B cell (primary cell): ENCODE results near the gene DACH1. TPM values are rescaled to one million over a fixed set of nuclear protein-coding genes. Genes with fewer than 3 reads are reported as not detected.

ENCODE experiments used
- ATAC-seq: fragments of 200-7000 bp; cut with Tn5 transposase; one replicate; pipeline ENCODE4 v1.10.0; 2021; ENCODE audit warnings: low read depth, mild to moderate bottlenecking, moderate number of reproducible peaks, moderate library complexity
- CTCF ChIA-PET: fragments of 350-600 bp; sonication (Branson Sonifier 250); formaldehyde crosslinking; loops from one replicate; lab custom pipeline; 2021; ENCODE audit warnings: antibody characterized with exemption, inconsistent platforms; lab: Charles Lee
- POLR2A ChIA-PET: fragments of 350-600 bp; sonication (Branson Sonifier 250); formaldehyde crosslinking; loops from one replicate; lab custom pipeline; 2021; ENCODE audit warnings: antibody characterized with exemption; lab: Charles Lee
- DNase-seq: peaks from one replicate; pipeline ENCODE4 v3.0.0; 2013
- H2AFZ ChIP-seq: 2 replicates; pipeline ENCODE4 v1.6.1; 2012; ENCODE audit warnings: mild to moderate bottlenecking, low read depth, low read length; ENCODE audit not compliant: insufficient read depth, poor library complexity, severe bottlenecking
- H3K27ac ChIP-seq, 2 donors: 1 replicate in 1 of 2; 2 replicates in 1 of 2; pipeline ENCODE4 v1.5.1; 2012 to 2013; ENCODE audit warnings: low read length in 2 of 2, mild to moderate bottlenecking in 2 of 2, moderate library complexity in 1 of 2
- H3K27me3 ChIP-seq, 4 experiments: fragments of 200-600 bp in 1 of 4; sonication (generic) in 1 of 4; replicated peaks in 1 of 4; 1 replicate in 2 of 4; 2 replicates in 2 of 4; pipeline versions ENCODE4 v1.6.1 to v1.7.0; 2013 to 2016; ENCODE audit warnings: low read length in 3 of 4, mild to moderate bottlenecking in 2 of 4, mixed read lengths in 1 of 4, moderate library complexity in 1 of 4; ENCODE audit not compliant: insufficient read depth in 4 of 4, control insufficient read depth in 3 of 4; ENCODE audit errors: control extremely low read depth in 1 of 4
- H3K36me3 ChIP-seq, 2 experiments: replicated peaks in 1 of 2; 1 replicate in 1 of 2; 2 replicates in 1 of 2; pipeline versions ENCODE4 v1.6.1 to v1.7.1; 2013; ENCODE audit warnings: low read length in 1 of 2; ENCODE audit not compliant: insufficient read depth in 2 of 2, control insufficient read depth in 1 of 2; ENCODE audit errors: control extremely low read depth in 1 of 2, extremely low read depth in 1 of 2
- H3K4me1 ChIP-seq, 2 donors: fragments of 200-600 bp in 1 of 2; sonication (generic) in 1 of 2; 1 replicate in 1 of 2; 2 replicates in 1 of 2; pipeline versions ENCODE4 v1.5.1 to v1.6.1; 2013 to 2017; ENCODE audit warnings: low read length in 2 of 2; ENCODE audit not compliant: control insufficient read depth in 2 of 2, insufficient read depth in 2 of 2
- H3K4me2 ChIP-seq: replicated peaks from 2 replicates; pipeline ENCODE3; 2012; ENCODE audit warnings: mild to moderate bottlenecking, low read depth, low read length; ENCODE audit not compliant: poor library complexity, severe bottlenecking
- H3K4me3 ChIP-seq, 5 experiments: fragments of 200-600 bp in 1 of 5; sonication (generic) in 1 of 5; 1 replicate in 3 of 5; 2 replicates in 2 of 5; pipeline versions ENCODE4 v1.5.1 to v1.7.0; 2011 to 2016; ENCODE audit warnings: low read length in 4 of 5, mild to moderate bottlenecking in 4 of 5, low read depth in 2 of 5, control low read depth in 1 of 5, moderate library complexity in 1 of 5; ENCODE audit not compliant: insufficient read depth in 1 of 5; ENCODE audit errors: control extremely low read depth in 1 of 5, extremely low read depth in 1 of 5
- H3K79me2 ChIP-seq: fragments of 200-600 bp; sonication (generic); one replicate; pipeline ENCODE4 v1.6.0; 2016; ENCODE audit warnings: low read length; ENCODE audit not compliant: control insufficient read depth, insufficient read depth
- H3K9ac ChIP-seq: fragments of 200-600 bp; sonication (generic); 2 replicates; pipeline ENCODE4 v1.6.1; 2017; ENCODE audit warnings: mild to moderate bottlenecking, low read length, moderate library complexity
- H3K9me3 ChIP-seq, 3 donors: one replicate each; pipeline versions ENCODE4 v1.6.1 to v1.7.1; 2013; ENCODE audit warnings: low read length in 2 of 3; ENCODE audit not compliant: control insufficient read depth in 2 of 3, insufficient read depth in 1 of 3; ENCODE audit errors: control extremely low read depth in 1 of 3
- H4K20me1 ChIP-seq: 2 replicates; pipeline ENCODE4 v1.6.0; 2012; ENCODE audit warnings: mild to moderate bottlenecking, low read length; ENCODE audit not compliant: insufficient read depth, control insufficient read depth, poor library complexity, severe bottlenecking
- H3K27ac Mint-ChIP-seq: one replicate; pipeline ENCODE4 v1.8.0; 2021; ENCODE audit warnings: mixed read lengths
- H3K27me3 Mint-ChIP-seq: one replicate; pipeline ENCODE4 v1.8.0; 2021; ENCODE audit warnings: mixed read lengths
- H3K4me1 Mint-ChIP-seq: one replicate; pipeline ENCODE4 v1.8.0; 2021; ENCODE audit warnings: mixed read lengths
- H3K4me3 Mint-ChIP-seq: one replicate; pipeline ENCODE4 v1.8.0; 2021; ENCODE audit warnings: mixed read lengths
- H3K9me3 Mint-ChIP-seq: one replicate; pipeline ENCODE4 v1.8.0; 2022; ENCODE audit warnings: mixed read lengths; ENCODE audit not compliant: insufficient read depth
- EZH2 ChIP-seq: IDR thresholded peaks from 2 replicates; pipeline ENCODE4 v1.6.1; 2012; ENCODE audit warnings: borderline replicate concordance, low read depth, mild to moderate bottlenecking, moderate library complexity, low read length; ENCODE audit not compliant: insufficient read depth, poor library complexity, severe bottlenecking
- WGBS: methylation state at CpG from one replicate; pipeline ENCODE4 v1.1.5; 2013; ENCODE audit warnings: missing lambda C conversion rate; ENCODE audit not compliant: insufficient coverage; 5-methylcytosine and 5-hydroxymethylcytosine counted together
- intact Hi-C: fragments of 100-400 bp; cut with micrococcal nuclease; formaldehyde crosslinking; loops from one replicate; pipeline ENCODE4 v1.10.0; 2022
- polyA plus RNA-seq: library from polyadenylated mRNA; depleted of rRNA; stranded (reverse); fragments of >200 nt; gene quantifications from 2 replicates; pipeline ENCODE4 v1.2.3, GENCODE V29; 2012
- total RNA-seq, 2 donors: library from RNA; stranded (reverse); fragments of 120-200 nt in 1 of 2; gene quantifications; 1 replicate in 1 of 2; 2 replicates in 1 of 2; pipeline versions ENCODE4 v1.2.3 to v1.2.4, GENCODE V29; 2013 to 2022
- TF ChIP-seq, protein P1 (sequence below): fragments of 200-600 bp; IDR thresholded peaks from one replicate; pipeline ENCODE4 v1.8.0; 2022; ENCODE audit warnings: antibody characterized with exemption, mild to moderate bottlenecking

Gene DACH1
- total and polyA plus RNA-seq, 2 donors (not counting 1 experiment from before 2014, with no cell fraction given) = not detected

DNA sequence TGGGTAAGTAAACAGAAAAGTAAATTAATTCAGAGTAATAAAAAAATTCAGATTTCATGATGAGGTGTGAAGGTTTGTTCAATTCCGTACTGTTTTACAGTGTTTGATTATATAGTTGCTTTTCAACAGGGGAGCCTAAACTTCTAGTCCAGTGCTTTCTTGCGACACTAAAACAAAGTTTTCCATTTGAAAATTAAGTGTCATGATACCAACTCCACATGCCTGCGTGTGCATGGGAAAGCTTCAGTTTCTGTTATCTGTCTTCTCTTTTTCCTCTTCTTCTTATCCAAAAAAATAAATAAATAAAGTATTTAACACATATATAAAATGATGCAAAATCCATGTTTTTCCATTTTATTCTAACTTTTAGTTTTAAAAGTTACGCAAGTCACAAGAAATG, 165.3 kb downstream of the DACH1 start:
- no peak for ATAC-seq
- Mint-ChIP-seq H3K27me3 (no peaks in the 10 kb centered on the region), H3K27ac (no peak overlapping the region), H3K4me1 (no peaks in the 10 kb centered on the region), H3K9me3 (no peaks in the 10 kb centered on the region), H3K4me3 (no peak overlapping the region)
- no CpG with 5 or more reads among the region's 4 CpGs for WGBS
- H4K20me1 ChIP-seq = no peaks in the 10 kb centered on the region
- no peak overlapping the region for H3K9ac ChIP-seq
- intact Hi-C loops = no loop called here
- no peaks in the 10 kb centered on the region for H3K9me3 ChIP-seq
- no peak for DNase-seq
- H3K27ac ChIP-seq = no peak overlapping the region
- no peak overlapping the region for H2AFZ ChIP-seq
- ChIA-PET CTCF (no interaction called here), POLR2A (no interaction called here)
- H3K36me3 ChIP-seq = no peaks in the 10 kb centered on the region
- H3K27me3 ChIP-seq = no peaks in the 10 kb centered on the region
- H3K4me1 ChIP-seq = no peaks in the 10 kb centered on the region
- no peak overlapping the region for H3K4me3 ChIP-seq
- no peaks in the 10 kb centered on the region for H3K79me2 ChIP-seq
- H3K4me2 ChIP-seq = no peak overlapping the region
- no peak for TF ChIP-seq EZH2
- TF ChIP-seq, protein P1, sequence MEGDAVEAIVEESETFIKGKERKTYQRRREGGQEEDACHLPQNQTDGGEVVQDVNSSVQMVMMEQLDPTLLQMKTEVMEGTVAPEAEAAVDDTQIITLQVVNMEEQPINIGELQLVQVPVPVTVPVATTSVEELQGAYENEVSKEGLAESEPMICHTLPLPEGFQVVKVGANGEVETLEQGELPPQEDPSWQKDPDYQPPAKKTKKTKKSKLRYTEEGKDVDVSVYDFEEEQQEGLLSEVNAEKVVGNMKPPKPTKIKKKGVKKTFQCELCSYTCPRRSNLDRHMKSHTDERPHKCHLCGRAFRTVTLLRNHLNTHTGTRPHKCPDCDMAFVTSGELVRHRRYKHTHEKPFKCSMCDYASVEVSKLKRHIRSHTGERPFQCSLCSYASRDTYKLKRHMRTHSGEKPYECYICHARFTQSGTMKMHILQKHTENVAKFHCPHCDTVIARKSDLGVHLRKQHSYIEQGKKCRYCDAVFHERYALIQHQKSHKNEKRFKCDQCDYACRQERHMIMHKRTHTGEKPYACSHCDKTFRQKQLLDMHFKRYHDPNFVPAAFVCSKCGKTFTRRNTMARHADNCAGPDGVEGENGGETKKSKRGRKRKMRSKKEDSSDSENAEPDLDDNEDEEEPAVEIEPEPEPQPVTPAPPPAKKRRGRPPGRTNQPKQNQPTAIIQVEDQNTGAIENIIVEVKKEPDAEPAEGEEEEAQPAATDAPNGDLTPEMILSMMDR = no peak

DNA sequence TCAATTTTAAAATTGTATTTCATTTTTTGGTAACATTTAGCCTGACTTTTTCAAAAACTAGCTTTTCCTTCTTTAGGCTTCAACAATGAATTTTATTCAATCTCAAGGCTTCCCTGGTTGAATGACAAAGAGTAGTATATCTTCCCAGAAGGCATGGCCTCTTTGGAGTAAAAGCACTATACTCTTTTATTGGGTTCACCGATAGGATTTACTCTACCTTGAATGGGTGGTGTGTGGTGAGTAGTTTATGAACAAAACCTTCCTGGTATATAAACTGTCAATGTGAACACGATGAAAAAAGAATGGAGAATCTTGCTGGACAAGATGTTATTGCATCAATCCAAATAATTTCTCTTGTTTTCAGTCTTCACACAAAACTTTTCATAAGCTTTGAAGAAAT, 167.7 kb downstream of the DACH1 start:
- H3K27ac Mint-ChIP-seq = no peak overlapping the region
- H3K4me2 ChIP-seq = no peak overlapping the region
- H4K20me1 ChIP-seq = no peaks in the 10 kb centered on the region
- no peaks in the 10 kb centered on the region for H3K79me2 ChIP-seq
- H3K27me3 ChIP-seq = no peaks in the 10 kb centered on the region
- H3K9me3 ChIP-seq = no peaks in the 10 kb centered on the region
- ATAC-seq (no peak), DNase-seq (no peak)
- H3K4me3 Mint-ChIP-seq = no peak overlapping the region
- no peaks in the 10 kb centered on the region for H3K4me1 Mint-ChIP-seq
- no peak overlapping the region for H2AFZ ChIP-seq
- WGBS = no CpG with 5 or more reads among the region's 2 CpGs
- no peak overlapping the region for H3K4me3 ChIP-seq
- POLR2A ChIA-PET = no interaction called here
- H3K4me1 ChIP-seq = no peaks in the 10 kb centered on the region
- no peaks in the 10 kb centered on the region for H3K27me3 Mint-ChIP-seq
- no peak overlapping the region for H3K9ac ChIP-seq
- intact Hi-C loops = no loop called here
- CTCF ChIA-PET = no interaction called here
- no peaks in the 10 kb centered on the region for H3K36me3 ChIP-seq
- H3K9me3 Mint-ChIP-seq = no peaks in the 10 kb centered on the region
- TF ChIP-seq EZH2 = no peak
- TF ChIP-seq, protein P1 = no peak
- no peak overlapping the region for H3K27ac ChIP-seq
